KMS-11 (cell line): ENCODE results near the gene AASDHPPT.

Experiments
- H2AFZ ChIP-seq: fragments of 200-600 bp; sonication (generic); 2 replicates; pipeline ENCODE4 v1.6.1; 2016; ENCODE audit warnings: antibody characterized with exemption, mixed run types, low read depth
- H3K27ac ChIP-seq: fragments of 200-600 bp; sonication (generic); 2 replicates; pipeline ENCODE4 v1.6.1; 2016; ENCODE audit warnings: mild to moderate bottlenecking, mixed run types
- H3K27me3 ChIP-seq: fragments of 200-600 bp; sonication (generic); 2 replicates; pipeline ENCODE4 v1.6.1; 2017; ENCODE audit warnings: mild to moderate bottlenecking, low read depth, mixed run types, moderate library complexity; ENCODE audit not compliant: insufficient read depth
- H3K36me3 ChIP-seq: fragments of 200-600 bp; sonication (generic); 2 replicates; pipeline ENCODE4 v1.6.1; 2017; ENCODE audit warnings: mild to moderate bottlenecking, mixed run types; ENCODE audit not compliant: insufficient read depth
- H3K4me1 ChIP-seq: fragments of 200-600 bp; sonication (generic); 2 replicates; pipeline ENCODE4 v1.6.1; 2016; ENCODE audit warnings: mild to moderate bottlenecking, low read depth, mixed run types; ENCODE audit not compliant: poor library complexity, severe bottlenecking
- H3K4me2 ChIP-seq: fragments of 200-600 bp; sonication (generic); 2 replicates; pipeline ENCODE4 v1.7.0; 2016; ENCODE audit warnings: mild to moderate bottlenecking, mixed run types
- H3K4me3 ChIP-seq: fragments of 200-600 bp; sonication (generic); IDR thresholded peaks from 2 replicates; pipeline ENCODE4 v1.6.1; 2017; ENCODE audit warnings: low read depth, low read length, mixed read lengths; ENCODE audit not compliant: insufficient read depth
- H3K79me2 ChIP-seq: fragments of 200-600 bp; sonication (generic); 2 replicates; pipeline ENCODE4 v1.6.1; 2016; ENCODE audit warnings: low read depth, mixed run types; ENCODE audit not compliant: insufficient read depth
- H3K9ac ChIP-seq: fragments of 200-600 bp; sonication (generic); 2 replicates; pipeline ENCODE4 v1.6.1; 2016; ENCODE audit warnings: mild to moderate bottlenecking, mixed run types
- H4K20me1 ChIP-seq: fragments of 200-600 bp; sonication (generic); 2 replicates; pipeline ENCODE4 v1.6.1; 2016; ENCODE audit warnings: mild to moderate bottlenecking, mixed run types; ENCODE audit not compliant: insufficient read depth
- TF ChIP-seq, protein P1 (sequence below): fragments of 200-600 bp; sonication (generic); conservative IDR thresholded peaks from 2 replicates; pipeline ENCODE4 v1.6.1; 2017; ENCODE audit warnings: low read depth, mild to moderate bottlenecking, antibody characterized with exemption, low read length, moderate library complexity, mixed read lengths

The AASDHPPT gene

DNA sequence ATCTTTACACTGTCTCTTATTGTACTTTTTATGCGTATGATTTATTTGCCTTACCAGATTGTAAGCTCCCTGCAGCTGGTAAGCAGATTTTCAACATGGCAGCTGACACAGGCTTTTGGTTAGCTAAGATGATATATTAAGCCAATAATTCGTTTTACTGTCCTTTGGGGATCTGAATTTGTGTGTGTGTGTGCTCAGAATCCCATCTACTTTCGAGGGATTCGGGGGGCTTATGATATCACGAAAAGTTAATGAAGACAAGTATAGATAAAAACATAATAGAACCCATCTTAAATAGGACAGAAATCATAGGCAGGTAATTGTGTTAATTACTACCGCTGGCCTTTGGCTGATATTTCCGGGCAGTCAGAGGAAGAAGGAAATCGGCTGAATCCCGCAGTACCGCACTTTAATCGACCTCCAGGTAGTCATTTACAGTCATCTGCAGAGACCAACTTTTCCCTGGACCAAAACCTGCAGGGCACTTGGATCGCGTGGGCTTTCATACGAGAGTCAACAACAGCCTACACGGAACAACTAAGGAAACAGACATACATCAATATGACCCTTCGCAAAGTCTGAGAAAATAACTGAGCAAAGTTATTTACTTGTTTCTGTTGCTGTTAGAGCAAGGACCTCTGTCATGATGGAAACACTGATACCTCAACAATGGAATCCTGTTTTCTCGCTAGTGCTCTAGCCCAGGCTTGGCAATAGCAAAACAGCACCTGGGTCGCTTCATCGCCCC, 1.1 kb upstream of the AASDHPPT start:
- Histone ChIP-seq H3K27me3 (no peaks in the 10 kb centered on the region), H3K9ac (peak overlapping the region; percentile 50; the same call in 1 of the 2 replicates), H3K36me3 (no peaks in the 10 kb centered on the region; the same call in 1 of the 2 replicates), H3K4me1 (peaks cover 22% of the 10 kb centered on the region), H2AFZ (peak overlapping the region; percentile 69), H3K4me3 (no peak overlapping the region), H3K27ac (peak overlapping the region; percentile 55), H3K4me2 (peak overlapping the region; percentile 50), H4K20me1 (no peaks in the 10 kb centered on the region), H3K79me2 (peaks cover 21% of the 10 kb centered on the region; the same call in 1 of the 2 replicates)
- TF ChIP-seq, protein P1, sequence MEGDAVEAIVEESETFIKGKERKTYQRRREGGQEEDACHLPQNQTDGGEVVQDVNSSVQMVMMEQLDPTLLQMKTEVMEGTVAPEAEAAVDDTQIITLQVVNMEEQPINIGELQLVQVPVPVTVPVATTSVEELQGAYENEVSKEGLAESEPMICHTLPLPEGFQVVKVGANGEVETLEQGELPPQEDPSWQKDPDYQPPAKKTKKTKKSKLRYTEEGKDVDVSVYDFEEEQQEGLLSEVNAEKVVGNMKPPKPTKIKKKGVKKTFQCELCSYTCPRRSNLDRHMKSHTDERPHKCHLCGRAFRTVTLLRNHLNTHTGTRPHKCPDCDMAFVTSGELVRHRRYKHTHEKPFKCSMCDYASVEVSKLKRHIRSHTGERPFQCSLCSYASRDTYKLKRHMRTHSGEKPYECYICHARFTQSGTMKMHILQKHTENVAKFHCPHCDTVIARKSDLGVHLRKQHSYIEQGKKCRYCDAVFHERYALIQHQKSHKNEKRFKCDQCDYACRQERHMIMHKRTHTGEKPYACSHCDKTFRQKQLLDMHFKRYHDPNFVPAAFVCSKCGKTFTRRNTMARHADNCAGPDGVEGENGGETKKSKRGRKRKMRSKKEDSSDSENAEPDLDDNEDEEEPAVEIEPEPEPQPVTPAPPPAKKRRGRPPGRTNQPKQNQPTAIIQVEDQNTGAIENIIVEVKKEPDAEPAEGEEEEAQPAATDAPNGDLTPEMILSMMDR = no peak

DNA sequence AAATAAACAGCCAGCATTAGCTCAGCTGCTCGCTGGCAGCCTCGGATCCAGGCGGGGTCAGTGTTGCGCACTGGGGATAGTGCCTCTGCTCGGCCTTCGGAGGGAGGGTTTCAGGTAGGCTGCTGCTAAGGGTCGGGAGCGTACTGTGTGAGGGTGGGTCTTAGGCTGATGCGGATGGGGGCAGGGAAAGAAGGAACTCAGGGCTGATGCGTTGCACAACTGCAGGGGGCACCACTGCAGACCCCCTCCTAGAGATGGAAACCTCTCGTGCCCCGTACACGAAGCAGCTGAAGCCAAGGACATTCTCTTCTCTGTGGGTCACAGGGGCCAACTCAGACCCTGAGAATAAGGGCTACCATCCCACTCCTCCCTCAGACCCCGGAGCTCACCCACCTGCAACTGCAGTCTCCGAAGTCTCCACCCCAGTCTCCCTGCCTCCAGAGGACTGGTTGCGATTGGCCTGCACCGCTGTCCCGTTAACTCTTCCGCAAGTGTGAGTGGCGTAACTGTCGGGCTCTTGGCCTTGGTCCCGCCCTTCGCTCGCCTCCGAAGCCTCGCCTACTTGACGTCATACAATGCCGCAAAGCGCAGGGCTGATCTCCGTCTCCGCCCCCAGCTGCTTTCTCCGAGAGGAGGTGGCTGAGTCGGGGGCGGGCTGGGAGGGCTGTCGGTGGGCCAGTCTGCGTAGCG, 398 bp upstream of the AASDHPPT start, which contains the start of gene KBTBD3:
TSS of gene KBTBD3 (minus strand) at position 429 of the 690 bp plus-strand sequence. CDS start 18,250 bp downstream, outside the sequence.
- H3K36me3 ChIP-seq = no peaks in the 10 kb centered on the region; the same call in 1 of the 2 replicates
- peaks cover 21% of the 10 kb centered on the region; the same call in 1 of the 2 replicates for H3K79me2 ChIP-seq
- H2AFZ ChIP-seq = peak within 1 kb of the TSS; percentile 69
- no peaks in the 10 kb centered on the region for H4K20me1 ChIP-seq
- no peak within 1 kb of the TSS for H3K4me3 ChIP-seq
- H3K9ac ChIP-seq = peak within 1 kb of the TSS; percentile 94
- H3K27ac ChIP-seq = peak within 1 kb of the TSS; percentile 85
- peaks cover 22% of the 10 kb centered on the region for H3K4me1 ChIP-seq
- H3K27me3 ChIP-seq = no peaks in the 10 kb centered on the region
- TF ChIP-seq, protein P1 = peak; percentile 21; the same call in 1 of the 2 replicates
- H3K4me2 ChIP-seq = peak within 1 kb of the TSS; percentile 73

DNA sequence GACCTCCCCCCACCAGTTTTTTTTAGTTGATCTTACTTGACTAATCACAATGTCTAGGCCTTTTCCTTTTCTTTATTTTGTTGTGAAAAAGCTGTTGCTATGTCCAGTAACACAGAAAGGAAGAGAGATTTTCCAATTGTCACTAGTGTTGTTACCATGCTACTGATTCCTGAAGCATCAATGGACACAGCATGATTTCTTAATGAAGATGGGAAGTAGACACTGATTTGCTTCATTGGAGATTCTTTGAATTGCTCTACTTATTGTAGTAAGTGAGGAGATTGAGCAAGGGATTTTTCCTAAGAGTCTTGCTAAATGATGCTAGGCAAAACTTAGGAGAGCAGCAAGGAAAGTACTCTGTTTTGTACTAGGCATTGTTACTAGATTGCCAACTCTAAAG, 4.6 kb downstream of the AASDHPPT start:
- no peak overlapping the region for H3K4me2 ChIP-seq
- H4K20me1 ChIP-seq = no peaks in the 10 kb centered on the region
- H3K4me1 ChIP-seq = peaks cover 30% of the 10 kb centered on the region
- no peak overlapping the region for H2AFZ ChIP-seq
- H3K27me3 ChIP-seq = no peaks in the 10 kb centered on the region
- H3K9ac ChIP-seq = no peak overlapping the region
- H3K4me3 ChIP-seq = no peak overlapping the region
- H3K36me3 ChIP-seq = no peaks in the 10 kb centered on the region; the same call in 1 of the 2 replicates
- H3K27ac ChIP-seq = no peak overlapping the region
- H3K79me2 ChIP-seq = peaks cover 31% of the 10 kb centered on the region
- TF ChIP-seq, protein P1 = no peak

DNA sequence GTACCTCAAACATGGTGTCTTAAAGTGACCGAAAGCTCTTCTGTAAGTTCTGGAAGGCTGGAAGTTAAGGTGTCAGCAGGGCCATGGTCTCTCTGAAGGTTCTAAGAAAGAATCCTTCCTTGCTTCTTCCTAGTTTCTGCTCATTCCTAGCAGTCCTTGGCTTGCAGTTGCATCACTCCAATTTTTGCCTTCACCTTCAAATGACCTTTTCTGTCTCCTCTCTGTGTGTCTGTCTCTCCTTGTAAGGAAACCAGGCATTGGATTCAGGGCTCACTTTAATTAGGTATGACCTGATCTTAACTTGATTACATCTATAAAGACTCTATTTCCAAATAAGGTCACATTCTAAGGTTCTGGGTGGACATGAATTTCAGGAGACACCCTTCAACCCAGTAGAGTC, 8.7 kb downstream of the AASDHPPT start:
- Histone ChIP-seq H2AFZ (no peak overlapping the region), H3K4me3 (no peak overlapping the region), H3K27me3 (no peaks in the 10 kb centered on the region), H4K20me1 (peaks cover 4% of the 10 kb centered on the region; the same call in 1 of the 2 replicates), H3K4me2 (no peak overlapping the region), H3K36me3 (no peaks in the 10 kb centered on the region; the same call in 1 of the 2 replicates), H3K9ac (no peak overlapping the region), H3K27ac (no peak overlapping the region), H3K4me1 (peaks cover 16% of the 10 kb centered on the region), H3K79me2 (peaks cover 29% of the 10 kb centered on the region)
- TF ChIP-seq, protein P1 = no peak
